RWPE1 (cell line): Measurements from ENCODE around the gene ADAMTS13.

Source experiments
- CTCF ChIA-PET: fragments of 350-600 bp; sonication (Branson Sonifier 250); formaldehyde crosslinking; extraction: SDS; loops from one replicate; lab custom pipeline; 2021; lab: Yijun Ruan, JAX
- POLR2A ChIA-PET: fragments of 400-600 bp; formaldehyde crosslinking; extraction: SDS; loops from one replicate; lab custom pipeline; 2020; ENCODE audit warnings: antibody characterized with exemption; ENCODE audit not compliant: low non-redundant PET; lab: Yijun Ruan, JAX
- DNase-seq: peaks from one replicate; pipeline ENCODE4 v3.0.0; 2012; ENCODE audit warnings: low spot score
- H3K27ac ChIP-seq: fragments of 450-650 bp; 2 replicates; pipeline ENCODE4 v1.5.1; 2017
- TF ChIP-seq, protein P1 (sequence below): fragments of 450-650 bp; conservative IDR thresholded peaks from 2 replicates; pipeline ENCODE4 v1.5.1; 2017; ENCODE audit warnings: low read depth, mild to moderate bottlenecking

ADAMTS13 gene

DNA sequence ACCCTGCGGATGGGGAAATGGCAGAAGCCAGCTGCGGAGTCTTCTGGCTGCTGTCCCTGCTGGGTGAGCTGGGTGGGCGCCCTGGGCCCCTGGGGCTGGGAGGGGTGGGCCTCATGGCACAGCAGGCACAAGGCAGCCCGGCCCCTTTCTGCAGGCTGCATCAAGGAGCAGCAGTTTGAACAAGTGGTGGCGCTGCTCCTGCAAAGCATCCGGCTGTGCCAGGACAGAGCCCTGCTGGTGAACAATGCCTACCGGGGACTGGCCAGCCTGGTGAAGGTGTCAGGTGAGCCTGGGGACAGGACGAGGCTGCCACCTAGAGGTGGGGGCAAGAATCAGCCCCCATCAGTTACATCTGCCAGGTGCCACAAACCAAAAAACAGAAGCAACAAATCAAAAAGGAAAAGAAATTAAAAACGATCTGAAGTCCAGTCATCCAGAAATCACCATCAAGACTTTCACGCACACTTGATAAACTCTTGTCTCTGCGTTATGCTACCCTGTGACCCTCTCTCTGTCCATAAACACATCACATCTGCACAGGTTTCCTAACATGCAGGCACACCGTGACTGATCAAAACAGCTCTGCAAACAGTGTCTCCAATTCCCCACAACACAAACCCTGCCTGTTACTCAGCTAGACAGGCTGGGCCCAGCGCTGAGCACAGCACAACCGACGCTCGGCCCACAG is 18.3 kb upstream of the ADAMTS13 start:
- H3K27ac ChIP-seq, result peak overlapping the region; percentile 30
- POLR2A ChIA-PET, result no interaction called here
- TF ChIP-seq, protein P1, sequence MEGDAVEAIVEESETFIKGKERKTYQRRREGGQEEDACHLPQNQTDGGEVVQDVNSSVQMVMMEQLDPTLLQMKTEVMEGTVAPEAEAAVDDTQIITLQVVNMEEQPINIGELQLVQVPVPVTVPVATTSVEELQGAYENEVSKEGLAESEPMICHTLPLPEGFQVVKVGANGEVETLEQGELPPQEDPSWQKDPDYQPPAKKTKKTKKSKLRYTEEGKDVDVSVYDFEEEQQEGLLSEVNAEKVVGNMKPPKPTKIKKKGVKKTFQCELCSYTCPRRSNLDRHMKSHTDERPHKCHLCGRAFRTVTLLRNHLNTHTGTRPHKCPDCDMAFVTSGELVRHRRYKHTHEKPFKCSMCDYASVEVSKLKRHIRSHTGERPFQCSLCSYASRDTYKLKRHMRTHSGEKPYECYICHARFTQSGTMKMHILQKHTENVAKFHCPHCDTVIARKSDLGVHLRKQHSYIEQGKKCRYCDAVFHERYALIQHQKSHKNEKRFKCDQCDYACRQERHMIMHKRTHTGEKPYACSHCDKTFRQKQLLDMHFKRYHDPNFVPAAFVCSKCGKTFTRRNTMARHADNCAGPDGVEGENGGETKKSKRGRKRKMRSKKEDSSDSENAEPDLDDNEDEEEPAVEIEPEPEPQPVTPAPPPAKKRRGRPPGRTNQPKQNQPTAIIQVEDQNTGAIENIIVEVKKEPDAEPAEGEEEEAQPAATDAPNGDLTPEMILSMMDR, result peak; percentile 68
- CTCF ChIA-PET, result interaction anchor here (0.7 to 2.0 kb wide), 12 partner anchors 10 to 218 kb away, joined by 3 to 11 read pairs (median 5); partner anchors contain the start of genes SURF1 and SURF2
- peak; percentile 75 for DNase-seq

DNA sequence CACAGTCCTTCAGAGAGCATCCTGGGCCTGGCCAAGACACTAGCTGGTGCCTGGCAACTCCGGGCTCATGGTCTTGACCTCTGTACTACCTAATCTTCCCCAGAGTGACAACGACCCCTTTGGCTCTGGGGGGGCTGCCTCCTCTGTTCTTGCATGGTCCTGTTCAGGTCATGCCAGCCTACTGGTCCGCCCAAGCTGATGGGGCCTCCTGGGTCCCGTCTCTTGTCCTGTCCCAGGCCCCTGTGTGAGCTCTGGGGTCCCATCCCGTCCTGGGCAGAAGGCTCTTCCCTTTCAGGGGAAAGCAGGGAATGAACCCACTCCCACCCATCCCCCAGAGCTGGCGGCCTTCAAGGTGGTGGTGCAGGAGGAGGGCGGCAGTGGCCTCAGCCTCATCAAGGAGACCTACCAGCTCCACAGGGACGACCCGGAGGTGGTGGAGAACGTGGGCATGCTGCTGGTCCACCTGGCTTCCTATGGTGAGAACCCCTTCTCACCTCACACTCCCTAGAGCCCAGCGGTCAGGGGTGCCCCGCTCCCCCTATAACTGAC is 17.6 kb upstream of the ADAMTS13 start:
- DNase-seq, result no peak
- POLR2A ChIA-PET, result no interaction called here
- CTCF ChIA-PET, result interaction anchor here (0.7 to 2.0 kb wide), 13 partner anchors 9 to 219 kb away, joined by 3 to 11 read pairs (median 5); partner anchors contain the start of genes MED22, RPL7A, SURF1 and SURF2
- TF ChIP-seq, protein P1, result no peak
- no peak overlapping the region; the same call in 1 of the 2 replicates for H3K27ac ChIP-seq

DNA sequence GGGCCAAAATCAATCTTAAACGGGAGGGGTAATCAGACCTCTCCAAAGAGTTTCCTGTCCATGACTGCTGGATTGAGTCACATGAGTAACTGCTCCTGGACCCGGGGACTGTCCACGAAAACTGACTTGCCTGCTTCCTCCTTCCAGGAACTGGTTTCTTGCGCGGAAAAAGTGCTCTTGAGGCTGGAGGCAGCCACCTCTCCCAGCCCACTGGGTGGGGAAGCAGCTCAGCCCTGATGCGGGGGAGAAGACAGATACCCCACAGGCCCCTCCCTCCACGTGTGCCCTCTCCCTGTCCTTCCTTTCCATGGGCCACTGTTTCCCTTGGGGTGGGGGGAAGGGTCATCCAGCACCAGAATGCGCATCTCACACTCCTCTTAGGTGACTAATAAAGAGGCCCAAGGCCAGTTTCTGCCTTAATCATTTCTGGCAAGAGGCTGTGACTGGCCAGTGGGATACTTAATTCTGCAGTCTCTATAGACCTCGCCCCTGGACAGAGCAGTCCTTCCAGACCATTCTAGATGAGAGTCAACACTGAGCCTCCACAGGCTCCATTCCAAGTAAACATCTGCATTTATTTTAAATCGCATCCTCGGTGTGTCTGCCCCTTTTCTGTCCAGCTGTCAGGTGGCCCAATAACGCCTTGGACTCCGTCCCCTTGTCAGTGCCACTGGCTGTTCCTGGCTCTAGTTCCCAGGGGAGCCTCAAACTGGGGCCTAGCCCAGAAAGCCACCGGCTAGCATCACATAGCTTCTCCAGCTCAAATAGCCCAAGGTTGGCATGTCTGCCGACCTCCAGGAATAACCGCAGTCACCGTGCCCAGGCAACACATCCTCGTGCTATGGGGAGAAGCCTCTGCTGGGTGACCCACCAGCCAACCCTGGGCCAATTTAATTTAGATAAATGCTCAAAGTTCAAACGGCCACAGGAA is 16.4 kb upstream of the ADAMTS13 start:
- no peak for DNase-seq
- ChIA-PET CTCF (interaction anchor here (0.6 to 1.3 kb wide), 3 partner anchors 12 to 81 kb away, joined by 3 read pairs; no protein-coding TSS in a partner anchor), POLR2A (interaction anchor here (0.5 kb wide), 1 partner anchor 41 kb away, joined by 3 read pairs; no protein-coding TSS in a partner anchor)
- TF ChIP-seq, protein P1, result no peak
- peak overlapping the region; percentile 12 for H3K27ac ChIP-seq

DNA sequence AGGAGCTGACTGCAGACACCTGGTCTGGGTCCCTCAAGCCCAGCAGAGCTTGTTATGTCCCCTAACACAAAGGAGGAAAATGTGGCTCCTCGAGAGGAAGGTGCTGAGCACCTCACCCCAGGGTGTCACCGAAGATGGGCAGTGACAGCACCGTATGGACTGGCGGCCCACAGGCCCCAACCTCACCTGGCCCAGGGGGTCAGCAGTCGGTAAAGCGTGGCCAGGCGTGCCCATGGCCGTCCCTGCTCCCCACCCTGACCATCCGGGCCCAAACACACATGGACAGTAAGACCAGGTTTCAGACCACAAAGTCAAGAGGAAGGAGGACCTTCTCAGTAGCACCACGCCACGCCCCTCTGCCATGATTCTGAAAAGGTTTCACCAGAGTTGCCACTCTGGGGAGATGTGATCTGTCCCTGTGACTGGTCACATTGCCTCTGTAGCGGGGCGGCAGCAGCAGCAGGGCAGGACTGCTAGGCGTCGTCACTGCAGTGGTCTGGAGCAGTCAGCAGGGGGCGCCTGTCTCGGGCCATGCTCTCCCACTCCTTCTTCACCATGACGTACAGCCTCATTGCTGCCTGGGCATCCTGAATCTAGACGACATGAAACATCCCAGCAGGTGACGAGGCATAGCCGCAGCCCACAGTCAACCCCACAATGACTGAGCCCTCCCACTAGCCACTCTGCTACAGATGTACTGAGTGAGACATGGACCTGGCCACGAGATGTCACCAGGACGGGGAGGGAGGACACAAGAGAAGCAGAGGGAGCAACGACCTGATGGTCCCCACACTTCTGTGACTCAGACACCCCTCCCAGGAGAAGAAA is 15.5 kb upstream of the ADAMTS13 start:
- TF ChIP-seq, protein P1, result peak; percentile 99
- CTCF ChIA-PET, result interaction anchor here (1.0 kb wide), 1 partner anchor 13 kb away, joined by 3 read pairs; no protein-coding TSS in a partner anchor
- no peak for DNase-seq
- H3K27ac ChIP-seq, result peak overlapping the region; percentile 12
- POLR2A ChIA-PET, result interaction anchor here (0.5 kb wide), 1 partner anchor 42 kb away, joined by 3 read pairs; no protein-coding TSS in a partner anchor

DNA sequence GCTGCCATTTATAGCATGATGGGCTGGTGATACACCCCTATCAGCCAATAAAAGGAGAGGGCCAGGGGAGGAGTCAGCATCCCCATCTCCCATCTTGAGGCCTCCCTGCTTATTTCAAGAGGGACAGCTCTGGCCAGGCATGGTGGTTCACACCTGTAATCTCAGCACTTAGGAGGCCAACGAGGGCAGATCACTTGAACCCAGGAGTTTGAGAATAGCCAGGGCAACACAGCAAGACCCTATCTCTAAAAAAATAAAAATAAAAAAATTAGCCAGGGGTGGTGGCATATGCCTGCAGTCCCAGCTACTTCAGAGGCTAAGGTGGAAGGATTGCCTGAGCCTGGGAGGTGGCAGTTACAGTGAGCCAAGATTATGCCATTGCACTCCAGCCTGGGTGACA is 14.1 kb upstream of the ADAMTS13 start:
- no peak for DNase-seq
- ChIA-PET CTCF (no interaction called here), POLR2A (no interaction called here)

More for the DNA sequence above, 14.1 kb upstream of the ADAMTS13 start:
- H3K27ac ChIP-seq, result peak overlapping the region; percentile 4
- TF ChIP-seq, protein P1, result no peak
